K562 (cell line): ENCODE results near the gene WDR18. TPM values are rescaled to one million over a fixed set of nuclear protein-coding genes. Genes with fewer than 3 reads are reported as not detected.

Source experiments
- BHLHE40 ChIP-seq: IDR thresholded peaks from 2 replicates; pipeline ENCODE4 v1.6.1; 2011; ENCODE audit warnings: low read length, improper control_type of control experiment
- COPS2 ChIP-seq: fragments of 450-650 bp; conservative IDR thresholded peaks from 2 replicates; pipeline ENCODE4 v1.6.1; 2016; ENCODE audit warnings: mild to moderate bottlenecking, moderate library complexity
- FOXO4 ChIP-seq: fragments of 450-650 bp; formaldehyde crosslinking; IDR thresholded peaks from 2 replicates; pipeline ENCODE4 v1.4.0; 2020; ENCODE audit warnings: mild to moderate bottlenecking, moderate library complexity
- HNRNPL ChIP-seq: fragments of 200-400 bp; formaldehyde crosslinking; IDR thresholded peaks from 2 replicates; pipeline ENCODE4 v1.6.1; 2017; ENCODE audit warnings: low read depth, mild to moderate bottlenecking, low read length
- RAD51 ChIP-seq: fragments of 450-650 bp; IDR thresholded peaks from 2 replicates; pipeline ENCODE4 v1.7.1; 2016; ENCODE audit warnings: low read depth, mild to moderate bottlenecking, borderline replicate concordance
- SIN3A ChIP-seq, 2 experiments: fragments of 150-350 bp in 1 of 2; IDR thresholded peaks; 2 replicates each; pipeline ENCODE4 v1.6.1; 2011 to 2016; ENCODE audit warnings: borderline replicate concordance in 2 of 2, low read depth in 2 of 2, low read length in 2 of 2, mild to moderate bottlenecking in 2 of 2, moderate library complexity in 2 of 2; ENCODE audit not compliant: control insufficient read depth in 1 of 2
- SRSF1 ChIP-seq: fragments of 200-400 bp; formaldehyde crosslinking; IDR thresholded peaks from 2 replicates; pipeline ENCODE4 v1.6.1; 2017; ENCODE audit warnings: mild to moderate bottlenecking, low read depth, low read length, moderate library complexity
- TOE1 ChIP-seq, 2 experiments: fragments of 450-650 bp in 1 of 2; sonication (generic) in 1 of 2; formaldehyde crosslinking in 1 of 2; IDR thresholded peaks; 2 replicates each; pipeline versions ENCODE4 v1.7.1 to v1.8.0; 2016 to 2022; ENCODE audit warnings: borderline replicate concordance in 2 of 2, mild to moderate bottlenecking in 2 of 2, antibody characterized with exemption in 1 of 2, inconsistent platforms in 1 of 2, low read depth in 1 of 2, missing genetic modification reagents in 1 of 2, moderate library complexity in 1 of 2
- TRIM24 ChIP-seq, 2 experiments: fragments of 450-650 bp; IDR thresholded peaks; 2 replicates each; pipeline ENCODE4 v1.6.1; 2016
- ZBED1 ChIP-seq: IDR thresholded peaks from 2 replicates; pipeline ENCODE4 v1.6.1; 2014
- ZNF217 ChIP-seq: sonication (generic); formaldehyde crosslinking; IDR thresholded peaks from 2 replicates; pipeline ENCODE4 v1.8.0; 2022; ENCODE audit warnings: mild to moderate bottlenecking, missing genetic modification reagents
- ZNF277 ChIP-seq: fragments of 250-450 bp; sonication (Bioruptor Pico); IDR thresholded peaks from 2 replicates; pipeline ENCODE4 v1.8.0; 2022; ENCODE audit warnings: inconsistent platforms, mild to moderate bottlenecking, moderate library complexity, borderline replicate concordance
- ZNF282 ChIP-seq: sonication (generic); formaldehyde crosslinking; IDR thresholded peaks from 2 replicates; pipeline ENCODE4 v1.8.1; 2023; ENCODE audit warnings: missing genetic modification reagents
- ZNF398 ChIP-seq: fragments of 250-450 bp; sonication (Bioruptor Pico); IDR thresholded peaks from 2 replicates; pipeline ENCODE4 v1.8.0; 2021; ENCODE audit warnings: moderate library complexity, mild to moderate bottlenecking, inconsistent platforms
- ZNF41 ChIP-seq: fragments of 250-450 bp; sonication (Bioruptor Pico); conservative IDR thresholded peaks from 2 replicates; pipeline ENCODE4 v1.4.0; 2020; ENCODE audit warnings: mild to moderate bottlenecking
- ZNF668 ChIP-seq: fragments of 250-450 bp; sonication (Bioruptor Pico); IDR thresholded peaks from 2 replicates; pipeline ENCODE4 v1.8.0; 2022; ENCODE audit warnings: mild to moderate bottlenecking, inconsistent platforms
- polyA plus RNA-seq, 8 experiments: library from polyadenylated mRNA; depleted of rRNA in 4 of 8; stranded (reverse) in 5 of 8; unstranded in 3 of 8; fragments of >200 nt; fragmentation: Nextera tagmentation in 2 of 8; fragmentation: Illumina TruSeq in 1 of 8; extraction: Ambion mirVana in 2 of 8; extraction: Trizol in 1 of 8; gene quantifications; 2 replicates each; pipeline versions ENCODE4 v1.2.1 to v1.2.3, GENCODE V29; 2011 to 2014; ENCODE audit warnings: inconsistent platforms in 1 of 8, missing spikeins in 1 of 8
- total RNA-seq, 7 experiments: library from RNA; depleted of rRNA in 6 of 7; stranded (reverse); fragments of >200 nt in 6 of 7; fragmentation: Illumina TruSeq in 2 of 7; extraction: Trizol in 2 of 7; gene quantifications; 2 replicates each; pipeline versions ENCODE4 v1.2.1 to v1.2.3, GENCODE V29; 2011 to 2021; ENCODE audit warnings: low replicate concordance in 1 of 7
- TF ChIP-seq, protein P1 (sequence below): sonication (generic); formaldehyde crosslinking; IDR thresholded peaks from 2 replicates; pipeline ENCODE4 v1.8.0; 2022; ENCODE audit warnings: mild to moderate bottlenecking, missing genetic modification reagents
- TF ChIP-seq, protein P2 (sequence below): sonication (generic); formaldehyde crosslinking; IDR thresholded peaks from 2 replicates; pipeline ENCODE4 v1.8.0; 2022; ENCODE audit warnings: mild to moderate bottlenecking, missing genetic modification reagents, borderline replicate concordance

The WDR18 gene
- total and polyA plus RNA-seq, 9 of the 15 experiments (the other 6 are each of a cell fraction or from before 2014, with no cell fraction given), result 0.65 to 181 (median 30.1) TPM

DNA sequence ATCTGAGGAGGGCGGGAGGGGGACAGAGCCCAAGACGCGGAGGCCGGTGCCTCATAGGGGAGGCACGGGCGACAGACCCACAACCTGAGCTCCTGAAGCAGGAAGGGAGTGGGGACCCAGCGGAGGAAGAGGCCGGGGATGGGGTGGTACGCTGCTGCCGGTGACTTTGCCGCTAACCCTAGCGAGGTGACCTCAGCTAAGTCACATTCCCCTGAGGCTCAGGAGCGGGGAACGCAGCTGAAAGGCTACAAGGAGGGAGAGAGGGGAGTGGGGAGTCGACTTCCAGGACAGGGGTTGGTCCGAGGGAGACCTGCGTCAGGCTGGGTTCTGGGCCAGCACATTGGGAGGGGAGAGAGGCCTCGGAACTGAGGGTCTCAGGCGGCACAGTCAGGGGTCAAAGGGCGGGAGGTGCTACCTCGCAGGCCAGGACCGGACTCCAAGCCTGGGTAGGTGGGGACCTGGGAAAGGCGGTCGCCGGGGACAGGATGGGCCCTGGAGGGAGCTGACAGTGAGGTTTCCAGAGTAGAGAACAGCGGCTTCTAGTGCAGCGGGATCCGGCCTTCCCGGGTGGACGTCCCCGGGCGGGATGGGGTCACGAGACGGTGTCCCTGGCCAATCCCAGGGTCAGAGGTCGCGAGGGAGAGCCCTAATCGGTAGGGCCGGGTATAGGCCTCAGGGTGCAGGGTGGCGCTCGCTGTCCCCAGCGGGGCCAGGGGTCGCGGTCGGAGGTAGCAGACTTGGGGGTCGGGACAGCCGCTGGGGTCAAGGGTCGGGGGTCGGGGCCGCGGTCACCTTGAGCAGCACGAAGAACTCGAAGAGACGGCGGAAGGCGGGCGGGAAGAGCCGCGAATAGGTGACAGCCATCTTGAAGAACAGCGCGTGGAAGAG is 36.1 kb downstream of the WDR18 start (continued):
- TF ChIP-seq RAD51, result no peak
- TF ChIP-seq ZNF668, result no peak
- no peak for TF ChIP-seq FOXO4
- TF ChIP-seq, protein P1, sequence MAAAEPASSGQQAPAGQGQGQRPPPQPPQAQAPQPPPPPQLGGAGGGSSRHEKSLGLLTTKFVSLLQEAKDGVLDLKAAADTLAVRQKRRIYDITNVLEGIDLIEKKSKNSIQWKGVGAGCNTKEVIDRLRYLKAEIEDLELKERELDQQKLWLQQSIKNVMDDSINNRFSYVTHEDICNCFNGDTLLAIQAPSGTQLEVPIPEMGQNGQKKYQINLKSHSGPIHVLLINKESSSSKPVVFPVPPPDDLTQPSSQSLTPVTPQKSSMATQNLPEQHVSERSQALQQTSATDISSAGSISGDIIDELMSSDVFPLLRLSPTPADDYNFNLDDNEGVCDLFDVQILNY, result no peak
- TF ChIP-seq ZNF277 (CRISPR knock-in tag), result no peak
- TF ChIP-seq, protein P2, sequence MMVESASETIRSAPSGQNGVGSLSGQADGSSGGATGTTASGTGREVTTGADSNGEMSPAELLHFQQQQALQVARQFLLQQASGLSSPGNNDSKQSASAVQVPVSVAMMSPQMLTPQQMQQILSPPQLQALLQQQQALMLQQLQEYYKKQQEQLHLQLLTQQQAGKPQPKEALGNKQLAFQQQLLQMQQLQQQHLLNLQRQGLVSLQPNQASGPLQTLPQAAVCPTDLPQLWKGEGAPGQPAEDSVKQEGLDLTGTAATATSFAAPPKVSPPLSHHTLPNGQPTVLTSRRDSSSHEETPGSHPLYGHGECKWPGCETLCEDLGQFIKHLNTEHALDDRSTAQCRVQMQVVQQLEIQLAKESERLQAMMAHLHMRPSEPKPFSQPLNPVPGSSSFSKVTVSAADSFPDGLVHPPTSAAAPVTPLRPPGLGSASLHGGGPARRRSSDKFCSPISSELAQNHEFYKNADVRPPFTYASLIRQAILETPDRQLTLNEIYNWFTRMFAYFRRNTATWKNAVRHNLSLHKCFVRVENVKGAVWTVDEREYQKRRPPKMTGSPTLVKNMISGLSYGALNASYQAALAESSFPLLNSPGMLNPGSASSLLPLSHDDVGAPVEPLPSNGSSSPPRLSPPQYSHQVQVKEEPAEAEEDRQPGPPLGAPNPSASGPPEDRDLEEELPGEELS (CRISPR knock-in tag), result peak; percentile 47; the same call in 1 of the 2 replicates
- TF ChIP-seq TRIM24 (IDR thresholded peaks at IDR 0.05), result no peak
- TF ChIP-seq COPS2, result no peak
- no peak for TF ChIP-seq ZNF217 (CRISPR knock-in tag)
- TF ChIP-seq ZNF398 (CRISPR knock-in tag), result no peak
- no peak for TF ChIP-seq ZNF282
- TF ChIP-seq ZNF41, result no peak
- peak; percentile 47; the same call in 1 of the 2 replicates for TF ChIP-seq TOE1 (IDR thresholded peaks at IDR 0.05; ENCODE audit: borderline replicate concordance)
- TF ChIP-seq TOE1 (CRISPR knock-in tag; IDR thresholded peaks at IDR 0.05; ENCODE audit: borderline replicate concordance, low read depth), result no peak
- TF ChIP-seq ZBED1, result no peak
- no peak for TF ChIP-seq SIN3A (IDR thresholded peaks at IDR 0.05; ENCODE audit: borderline replicate concordance in 2 of 2, control insufficient read depth in 1 of 2, low read depth in 2 of 2, low read length in 2 of 2)
- no peak for TF ChIP-seq HNRNPL
- peak; percentile 38; the same call in 1 of the 2 replicates for TF ChIP-seq BHLHE40
- TF ChIP-seq SRSF1, result no peak
